ENCODE results near the gene RAB31. TPM values are rescaled to one million over a fixed set of nuclear protein-coding genes. Genes with fewer than 3 reads are reported as not detected.

Gene RAB31
- total and polyA plus RNA-seq, 2 of the 13 experiments (the other 11 are each of a cell fraction or from before 2014, with no cell fraction given) = 1.1 to 1.7 TPM

DNA sequence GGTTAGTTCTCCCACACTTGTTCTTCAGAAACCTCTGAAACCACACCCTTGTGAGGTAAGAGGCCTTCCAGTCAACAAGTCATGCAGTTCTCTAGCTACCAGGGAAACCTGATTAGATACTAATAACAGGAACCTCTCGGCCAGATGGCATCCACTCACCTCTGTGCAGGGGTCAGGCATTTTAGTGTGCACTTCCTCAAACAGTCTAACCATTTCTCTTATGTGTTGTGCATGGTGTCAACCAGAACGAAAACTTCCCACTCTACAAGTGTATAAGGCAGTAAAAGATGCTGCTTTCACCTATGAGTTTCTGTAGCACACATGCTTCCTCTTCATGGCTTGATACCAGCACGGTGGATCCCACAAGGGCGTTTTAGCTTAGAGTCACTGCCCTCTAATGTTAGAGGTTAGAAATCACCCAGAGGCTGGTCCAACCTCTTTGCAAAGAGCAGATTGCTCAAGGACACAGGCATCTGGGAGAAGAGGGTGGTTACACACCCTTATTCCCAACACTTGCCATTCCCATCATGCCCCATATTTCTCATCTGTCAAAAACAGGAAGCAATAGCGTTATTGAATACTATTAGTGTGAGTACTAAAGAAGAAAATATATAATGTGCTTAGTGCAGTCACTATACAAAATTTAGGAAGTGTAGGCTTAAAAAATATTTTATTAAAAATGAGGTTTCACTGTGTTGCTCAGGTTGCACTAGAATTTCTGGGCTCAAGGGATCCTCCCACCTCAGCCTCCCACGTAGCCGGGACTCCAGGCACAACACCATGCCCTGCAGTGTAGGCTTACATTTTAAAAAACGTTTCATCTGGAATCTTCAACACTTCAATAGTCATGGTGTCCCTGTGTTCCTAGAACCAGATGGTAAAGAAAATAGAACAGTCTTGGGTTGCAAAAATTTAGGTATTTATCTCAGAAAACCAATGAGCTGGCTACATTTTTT lies 34.5 kb upstream of the RAB31 start (continued):
- TF ChIP-seq STAT5B (CRISPR knock-in tag; IDR thresholded peaks at IDR 0.05) (no peak), PHB2 (IDR thresholded peaks at IDR 0.05; ENCODE audit: partially characterized antibody) (no peak), ZNF790 (CRISPR knock-in tag; IDR thresholded peaks at IDR 0.05; ENCODE audit: borderline replicate concordance) (no peak), PRDM15 (CRISPR knock-in tag; IDR thresholded peaks at IDR 0.05) (no peak), NR2F6 (IDR thresholded peaks at IDR 0.05) (peak; percentile 16; the same call in 1 of the 2 replicates), NR2F6 (CRISPR knock-in tag; IDR thresholded peaks at IDR 0.05) (no peak), HOXA3 (CRISPR knock-in tag; IDR thresholded peaks at IDR 0.05) (0 out of 2 replicates have a peak, but pooled peaks have one; percentile 36), KDM5A (IDR thresholded peaks at IDR 0.05; ENCODE audit: borderline replicate concordance, low read length) (peak; percentile 9; the same call in 1 of the 2 replicates), GABPB1 (CRISPR knock-in tag; IDR thresholded peaks at IDR 0.05) (no peak), GATAD2A (CRISPR knock-in tag; IDR thresholded peaks at IDR 0.05) (peak; percentile 35; the same call in 1 of the 2 replicates), FOXP4 (CRISPR knock-in tag; IDR thresholded peaks at IDR 0.05) (no peak), ZNF44 (CRISPR knock-in tag; IDR thresholded peaks at IDR 0.05) (no peak), ZFAT (CRISPR knock-in tag; conservative IDR thresholded peaks at IDR 0.05) (no peak), ZBTB43 (CRISPR knock-in tag; conservative IDR thresholded peaks at IDR 0.05) (no peak), NFKBIZ (CRISPR knock-in tag; IDR thresholded peaks at IDR 0.05) (no peak), TBX3 (IDR thresholded peaks at IDR 0.05; ENCODE audit: borderline replicate concordance) (no peak), EEA1 (CRISPR knock-in tag; IDR thresholded peaks at IDR 0.05; ENCODE audit: borderline replicate concordance) (no peak), ZNF839 (CRISPR knock-in tag; IDR thresholded peaks at IDR 0.05; ENCODE audit: borderline replicate concordance) (no peak), ZNF616 (CRISPR knock-in tag; IDR thresholded peaks at IDR 0.05; ENCODE audit: low read depth) (no peak), WIZ (CRISPR knock-in tag; IDR thresholded peaks at IDR 0.05) (no peak), POLR2A (IDR thresholded peaks at IDR 0.05; ENCODE audit: insufficient read depth in 1 of 2, low read depth in 2 of 2, low read length in 2 of 2) (0 out of 4 replicates have a peak, but pooled peaks of 1 of the 2 experiments have one; percentile 25)
- TF ChIP-seq, protein P1, sequence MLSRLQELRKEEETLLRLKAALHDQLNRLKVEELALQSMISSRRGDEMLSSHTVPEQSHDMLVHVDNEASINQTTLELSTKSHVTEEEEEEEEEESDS (CRISPR knock-in tag; IDR thresholded peaks at IDR 0.05; ENCODE audit: borderline replicate concordance) = no peak
